SK-N-SH (cell line): Measurements from ENCODE around the gene MAPK13. TPM values are rescaled to one million over a fixed set of nuclear protein-coding genes. Genes with fewer than 3 reads are reported as not detected.

Source experiments
- CTCF ChIA-PET: fragments of 300-600, 350-600 bp; formaldehyde crosslinking; extraction: SDS; loops from one replicate; lab custom pipeline; 2021; lab: Yijun Ruan, JAX
- POLR2A ChIA-PET: fragments of 350-600 bp; sonication (Branson Sonifier 250); formaldehyde crosslinking; extraction: SDS; loops from one replicate; lab custom pipeline; 2020; ENCODE audit warnings: antibody characterized with exemption, inconsistent platforms; lab: Yijun Ruan, JAX
- DNase-seq: peaks from one replicate; pipeline ENCODE4 v3.0.0; 2012
- H2AFZ ChIP-seq: fragments of 200-600 bp; sonication (generic); 2 replicates; pipeline ENCODE4 v1.8.1; 2016; ENCODE audit warnings: antibody characterized with exemption, mild to moderate bottlenecking, low read depth
- H3F3A ChIP-seq: fragments of 200-600 bp; sonication (generic); replicated peaks from 2 replicates; pipeline ENCODE3; 2016; ENCODE audit warnings: antibody characterized with exemption, mild to moderate bottlenecking; ENCODE audit not compliant: insufficient read depth
- H3K27ac ChIP-seq, 2 experiments: fragments of 200-500 bp in 1 of 2; fragments of 200-600 bp in 1 of 2; sonication (Bioruptor generic) in 1 of 2; sonication (generic), shearing (Covaris generic) in 1 of 2; 2 replicates each; pipeline versions ENCODE4 v1.5.1 to v1.6.1; 2014 to 2016; ENCODE audit warnings: low read depth in 2 of 2, inconsistent platforms in 1 of 2, low read length in 1 of 2, mild to moderate bottlenecking in 1 of 2, mixed read lengths in 1 of 2
- H3K27me3 ChIP-seq: fragments of 200-600 bp; sonication (generic), shearing (Covaris generic); 2 replicates; pipeline ENCODE4 v1.6.1; 2016; ENCODE audit warnings: mixed run types; ENCODE audit not compliant: insufficient read depth
- H3K36me3 ChIP-seq, 2 experiments: fragments of 200-500 bp in 1 of 2; fragments of 200-600 bp in 1 of 2; sonication (Bioruptor generic) in 1 of 2; sonication (generic) in 1 of 2; replicated peaks in 1 of 2; 2 replicates each; pipeline versions ENCODE3 to v1.5.1; 2014 to 2016; ENCODE audit warnings: low read length in 1 of 2, mild to moderate bottlenecking in 1 of 2; ENCODE audit not compliant: insufficient read depth in 2 of 2, control insufficient read depth in 1 of 2
- H3K4me1 ChIP-seq, 2 experiments: fragments of 200-500 bp in 1 of 2; fragments of 200-600 bp in 1 of 2; sonication (Bioruptor generic) in 1 of 2; sonication (generic), shearing (Covaris generic) in 1 of 2; 2 replicates each; pipeline versions ENCODE4 v1.5.1 to v1.6.1; 2014 to 2016; ENCODE audit warnings: low read depth in 1 of 2, low read length in 1 of 2, mixed run types in 1 of 2; ENCODE audit not compliant: insufficient read depth in 2 of 2, control insufficient read depth in 1 of 2
- H3K4me2 ChIP-seq: fragments of 200-600 bp; sonication (generic), shearing (Covaris generic); 2 replicates; pipeline ENCODE4 v1.6.1; 2017; ENCODE audit warnings: mixed run types
- H3K4me3 ChIP-seq, 2 experiments: fragments of 200-500 bp in 1 of 2; fragments of 200-600 bp in 1 of 2; sonication (Bioruptor generic) in 1 of 2; sonication (generic), shearing (Covaris generic) in 1 of 2; 2 replicates each; pipeline versions ENCODE4 v1.5.1 to v1.8.1; 2014 to 2016; ENCODE audit warnings: low read depth in 2 of 2, inconsistent platforms in 1 of 2, low read length in 1 of 2, mild to moderate bottlenecking in 1 of 2, mixed read lengths in 1 of 2, moderate library complexity in 1 of 2
- H3K79me2 ChIP-seq: fragments of 200-600 bp; sonication (generic); 2 replicates; pipeline ENCODE4 v1.8.1; 2017; ENCODE audit warnings: mild to moderate bottlenecking; ENCODE audit not compliant: insufficient read depth
- H3K9ac ChIP-seq: fragments of 200-600 bp; sonication (generic); 2 replicates; pipeline ENCODE4 v1.6.1; 2017; ENCODE audit warnings: mixed run types
- H3K9me2 ChIP-seq: fragments of 200-600 bp; sonication (generic); 2 replicates; pipeline ENCODE4 v1.6.1; 2017; ENCODE audit warnings: mixed run types
- H3K9me3 ChIP-seq: fragments of 200-600 bp; sonication (generic); 2 replicates; pipeline ENCODE4 v1.6.1; 2017; ENCODE audit warnings: mixed run types, mild to moderate bottlenecking, moderate library complexity
- H4K20me1 ChIP-seq: fragments of 200-600 bp; sonication (generic); 2 replicates; pipeline ENCODE4 v1.6.1; 2017; ENCODE audit warnings: mild to moderate bottlenecking, mixed run types; ENCODE audit not compliant: insufficient read depth
- CHD2 ChIP-seq: fragments of 150-350 bp; IDR thresholded peaks from 2 replicates; pipeline ENCODE4 v1.6.1; 2018; ENCODE audit warnings: low read length; ENCODE audit not compliant: partially characterized antibody
- ELF1 ChIP-seq: IDR thresholded peaks from 2 replicates; pipeline ENCODE4 v1.4.0; 2012
- EP300 ChIP-seq, 2 experiments: IDR thresholded peaks; 2 replicates each; pipeline versions ENCODE4 v1.4.0 to v1.6.1; 2012; ENCODE audit warnings: borderline replicate concordance in 1 of 2, low read depth in 1 of 2, low read length in 1 of 2
- FOXJ3 ChIP-seq: sonication (generic); formaldehyde crosslinking; IDR thresholded peaks from 2 replicates; pipeline ENCODE4 v1.5.1; 2020; ENCODE audit warnings: mild to moderate bottlenecking, missing genetic modification reagents
- FOXM1 ChIP-seq: IDR thresholded peaks from 2 replicates; pipeline ENCODE4 v1.4.0; 2012; ENCODE audit warnings: low read depth, mild to moderate bottlenecking
- GATA2 ChIP-seq: sonication (generic); formaldehyde crosslinking; IDR thresholded peaks from 2 replicates; pipeline ENCODE4 v1.5.0; 2020; ENCODE audit warnings: mild to moderate bottlenecking, missing genetic modification reagents
- JUND ChIP-seq: IDR thresholded peaks from 2 replicates; pipeline ENCODE4 v1.4.0; 2012
- MEF2A ChIP-seq: IDR thresholded peaks from 2 replicates; pipeline ENCODE4 v1.4.0; 2012; ENCODE audit warnings: low read depth, borderline replicate concordance
- MXI1 ChIP-seq: IDR thresholded peaks from 2 replicates; pipeline ENCODE4 v1.6.1; 2012; ENCODE audit warnings: mild to moderate bottlenecking, low read depth, low read length, improper control_type of control experiment
- NFIC ChIP-seq: IDR thresholded peaks from 2 replicates; pipeline ENCODE4 v1.4.0; 2012; ENCODE audit warnings: borderline replicate concordance
- POLR2AphosphoS5 ChIP-seq: IDR thresholded peaks from 2 replicates; pipeline ENCODE4 v1.6.1; 2012; ENCODE audit warnings: low read depth, low read length
- RXRA ChIP-seq: IDR thresholded peaks from 2 replicates; pipeline ENCODE4 v1.4.0; 2012; ENCODE audit warnings: low read depth, mild to moderate bottlenecking, borderline replicate concordance
- SMC3 ChIP-seq: IDR thresholded peaks from 2 replicates; pipeline ENCODE4 v1.6.1; 2012; ENCODE audit warnings: low read depth, low read length, improper control_type of control experiment
- TAF1 ChIP-seq: IDR thresholded peaks from 2 replicates; pipeline ENCODE4 v1.6.1; 2012; ENCODE audit warnings: low read depth, mild to moderate bottlenecking, low read length, moderate library complexity, borderline replicate concordance
- TEAD4 ChIP-seq: IDR thresholded peaks from 2 replicates; pipeline ENCODE4 v1.4.0; 2012; ENCODE audit warnings: mild to moderate bottlenecking, borderline replicate concordance; ENCODE audit not compliant: insufficient read depth
- YY1 ChIP-seq: IDR thresholded peaks from 2 replicates; pipeline ENCODE4 v1.4.0; 2012; ENCODE audit warnings: low read depth, mild to moderate bottlenecking
- WGBS: methylation state at CpG from one replicate; pipeline ENCODE4 v1.1.6; 2017; ENCODE audit warnings: low lambda C conversion rate; 5-methylcytosine and 5-hydroxymethylcytosine counted together
- polyA plus RNA-seq, 3 experiments: library from polyadenylated mRNA; depleted of rRNA; stranded (reverse); fragments of >200 nt; gene quantifications; 2 replicates each; pipeline ENCODE4 v1.2.3, GENCODE V29; 2012
- TF ChIP-seq, protein P1 (sequence below): IDR thresholded peaks from 2 replicates; pipeline ENCODE4 v1.4.0; 2012; ENCODE audit warnings: low read depth, borderline replicate concordance
- TF ChIP-seq, protein P2 (sequence below): fragments of 150-350 bp; IDR thresholded peaks from 2 replicates; pipeline ENCODE4 v1.6.1; 2017; ENCODE audit warnings: antibody characterized with exemption, low read length, low read depth, borderline replicate concordance
- TF ChIP-seq, protein P3 (sequence below): IDR thresholded peaks from 2 replicates; pipeline ENCODE4 v1.4.0; 2012; ENCODE audit warnings: low read depth
- TF ChIP-seq, protein P4 (sequence below): fragments of 200-600 bp; sonication (generic); IDR thresholded peaks from 2 replicates; pipeline ENCODE4 v1.6.1; 2017; ENCODE audit warnings: antibody characterized with exemption, mild to moderate bottlenecking, moderate library complexity
- TF ChIP-seq, protein P5 (sequence below): IDR thresholded peaks from 2 replicates; pipeline ENCODE4 v1.4.0; 2012; ENCODE audit warnings: low read depth, borderline replicate concordance

The MAPK13 gene
- polyA plus RNA-seq, 1 of the 3 experiments (the other 2 are of a cell fraction) = 2.3 TPM

DNA sequence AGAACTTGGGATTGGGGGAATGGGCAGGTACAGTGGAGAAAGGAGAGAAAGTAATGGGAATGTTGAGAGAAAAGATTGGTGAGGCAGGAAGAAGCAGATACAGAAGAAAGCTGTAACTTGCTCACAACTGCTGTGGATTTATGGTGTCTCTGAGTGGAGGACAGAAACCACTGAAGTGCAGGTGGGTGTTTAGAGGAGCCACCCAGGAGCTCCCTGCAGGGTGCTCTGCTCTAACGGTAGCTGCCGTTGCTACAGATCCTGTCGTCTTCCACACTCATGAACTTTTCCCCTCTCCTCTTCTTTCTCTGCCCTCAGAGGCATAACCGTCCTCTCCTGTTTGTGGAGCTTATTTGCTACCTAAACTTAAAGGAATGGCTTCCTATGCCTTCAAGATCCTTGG, 27.5 kb upstream of the MAPK13 start:
- POLR2A ChIA-PET = no interaction called here
- CTCF ChIA-PET = interaction anchor here (1.6 to 3.7 kb wide), 2 partner anchors 8 to 76 kb away, joined by 3 to 32 read pairs; no protein-coding TSS in a partner anchor

DNA sequence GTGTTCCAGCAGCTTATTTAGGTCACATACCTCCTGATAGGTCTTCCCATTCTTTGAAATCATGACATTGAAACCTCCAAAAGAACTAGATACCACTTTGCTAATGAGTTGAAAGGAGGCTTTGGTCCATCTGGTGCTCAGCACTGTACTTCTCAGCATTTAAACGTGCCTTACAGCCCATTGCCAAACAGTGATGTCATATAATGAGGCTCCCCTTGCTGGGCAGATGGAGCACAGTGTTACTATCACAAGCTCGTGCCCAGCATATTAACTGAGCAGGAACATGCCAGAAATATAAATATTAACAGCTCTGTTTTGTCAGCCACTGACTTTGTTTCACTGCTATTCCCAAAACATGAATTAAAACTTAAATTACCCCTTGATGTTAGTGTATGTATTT, 25.5 kb upstream of the MAPK13 start:
- H3K9me2 ChIP-seq = no peaks in the 10 kb centered on the region
- no peak overlapping the region for H2AFZ ChIP-seq
- no peak overlapping the region for H3K9ac ChIP-seq
- no peak overlapping the region for H3K4me2 ChIP-seq
- H3K79me2 ChIP-seq = no peaks in the 10 kb centered on the region
- ChIA-PET POLR2A (interaction anchor here (0.6 to 0.8 kb wide), 2 partner anchors 51 to 77 kb away, joined by 3 to 5 read pairs; partner anchors contain the start of gene MAPK14), CTCF (interaction anchor here (0.6 to 3.7 kb wide), 3 partner anchors 10 to 265 kb away, joined by 3 to 32 read pairs (median 3); no protein-coding TSS in a partner anchor)
- peak overlapping the region in 1 of 2 experiments; percentile 43; a peak in 1 of 4 replicates for H3K27ac ChIP-seq
- H3K4me1 ChIP-seq = peaks cover 0 to 11% of the 10 kb centered on the region in 2 experiments; a peak in 2 of 4 replicates
- no peaks in the 10 kb centered on the region for H3F3A ChIP-seq
- H3K9me3 ChIP-seq = no peaks in the 10 kb centered on the region
- H3K4me3 ChIP-seq = no peak overlapping the region
- peaks cover 33 to 59% of the 10 kb centered on the region in 2 experiments for H3K36me3 ChIP-seq
- DNase-seq = no peak
- no peaks in the 10 kb centered on the region for H3K27me3 ChIP-seq
- WGBS = 50% methylated on average over 2 of the region's 2 CpGs
- no peaks in the 10 kb centered on the region for H4K20me1 ChIP-seq
- no peak for TF ChIP-seq CHD2
- TF ChIP-seq RXRA = no peak
- TF ChIP-seq GATA2 (CRISPR knock-in tag) = no peak
- TF ChIP-seq, protein P1, sequence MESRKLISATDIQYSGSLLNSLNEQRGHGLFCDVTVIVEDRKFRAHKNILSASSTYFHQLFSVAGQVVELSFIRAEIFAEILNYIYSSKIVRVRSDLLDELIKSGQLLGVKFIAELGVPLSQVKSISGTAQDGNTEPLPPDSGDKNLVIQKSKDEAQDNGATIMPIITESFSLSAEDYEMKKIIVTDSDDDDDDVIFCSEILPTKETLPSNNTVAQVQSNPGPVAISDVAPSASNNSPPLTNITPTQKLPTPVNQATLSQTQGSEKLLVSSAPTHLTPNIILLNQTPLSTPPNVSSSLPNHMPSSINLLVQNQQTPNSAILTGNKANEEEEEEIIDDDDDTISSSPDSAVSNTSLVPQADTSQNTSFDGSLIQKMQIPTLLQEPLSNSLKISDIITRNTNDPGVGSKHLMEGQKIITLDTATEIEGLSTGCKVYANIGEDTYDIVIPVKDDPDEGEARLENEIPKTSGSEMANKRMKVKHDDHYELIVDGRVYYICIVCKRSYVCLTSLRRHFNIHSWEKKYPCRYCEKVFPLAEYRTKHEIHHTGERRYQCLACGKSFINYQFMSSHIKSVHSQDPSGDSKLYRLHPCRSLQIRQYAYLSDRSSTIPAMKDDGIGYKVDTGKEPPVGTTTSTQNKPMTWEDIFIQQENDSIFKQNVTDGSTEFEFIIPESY = no peak
- TF ChIP-seq NFIC = no peak
- no peak for TF ChIP-seq FOXM1
- no peak for TF ChIP-seq POLR2AphosphoS5
- TF ChIP-seq, protein P2, sequence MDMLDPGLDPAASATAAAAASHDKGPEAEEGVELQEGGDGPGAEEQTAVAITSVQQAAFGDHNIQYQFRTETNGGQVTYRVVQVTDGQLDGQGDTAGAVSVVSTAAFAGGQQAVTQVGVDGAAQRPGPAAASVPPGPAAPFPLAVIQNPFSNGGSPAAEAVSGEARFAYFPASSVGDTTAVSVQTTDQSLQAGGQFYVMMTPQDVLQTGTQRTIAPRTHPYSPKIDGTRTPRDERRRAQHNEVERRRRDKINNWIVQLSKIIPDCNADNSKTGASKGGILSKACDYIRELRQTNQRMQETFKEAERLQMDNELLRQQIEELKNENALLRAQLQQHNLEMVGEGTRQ = no peak
- TF ChIP-seq, protein P3, sequence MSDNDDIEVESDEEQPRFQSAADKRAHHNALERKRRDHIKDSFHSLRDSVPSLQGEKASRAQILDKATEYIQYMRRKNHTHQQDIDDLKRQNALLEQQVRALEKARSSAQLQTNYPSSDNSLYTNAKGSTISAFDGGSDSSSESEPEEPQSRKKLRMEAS = no peak
- TF ChIP-seq TEAD4 = no peak
- no peak for TF ChIP-seq YY1
- no peak for TF ChIP-seq SMC3
- TF ChIP-seq MXI1 = no peak
- TF ChIP-seq TAF1 = no peak
- TF ChIP-seq, protein P4, sequence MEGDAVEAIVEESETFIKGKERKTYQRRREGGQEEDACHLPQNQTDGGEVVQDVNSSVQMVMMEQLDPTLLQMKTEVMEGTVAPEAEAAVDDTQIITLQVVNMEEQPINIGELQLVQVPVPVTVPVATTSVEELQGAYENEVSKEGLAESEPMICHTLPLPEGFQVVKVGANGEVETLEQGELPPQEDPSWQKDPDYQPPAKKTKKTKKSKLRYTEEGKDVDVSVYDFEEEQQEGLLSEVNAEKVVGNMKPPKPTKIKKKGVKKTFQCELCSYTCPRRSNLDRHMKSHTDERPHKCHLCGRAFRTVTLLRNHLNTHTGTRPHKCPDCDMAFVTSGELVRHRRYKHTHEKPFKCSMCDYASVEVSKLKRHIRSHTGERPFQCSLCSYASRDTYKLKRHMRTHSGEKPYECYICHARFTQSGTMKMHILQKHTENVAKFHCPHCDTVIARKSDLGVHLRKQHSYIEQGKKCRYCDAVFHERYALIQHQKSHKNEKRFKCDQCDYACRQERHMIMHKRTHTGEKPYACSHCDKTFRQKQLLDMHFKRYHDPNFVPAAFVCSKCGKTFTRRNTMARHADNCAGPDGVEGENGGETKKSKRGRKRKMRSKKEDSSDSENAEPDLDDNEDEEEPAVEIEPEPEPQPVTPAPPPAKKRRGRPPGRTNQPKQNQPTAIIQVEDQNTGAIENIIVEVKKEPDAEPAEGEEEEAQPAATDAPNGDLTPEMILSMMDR = no peak

More for the DNA sequence above, 27.5 kb upstream of the MAPK13 start:
- H2AFZ ChIP-seq = no peak overlapping the region
- no peak overlapping the region for H3K9ac ChIP-seq
- H3F3A ChIP-seq = no peaks in the 10 kb centered on the region
- no peak for DNase-seq
- TF ChIP-seq JUND = no peak
- TF ChIP-seq, protein P2 = no peak
- TF ChIP-seq TEAD4 = no peak
- TF ChIP-seq, protein P5, sequence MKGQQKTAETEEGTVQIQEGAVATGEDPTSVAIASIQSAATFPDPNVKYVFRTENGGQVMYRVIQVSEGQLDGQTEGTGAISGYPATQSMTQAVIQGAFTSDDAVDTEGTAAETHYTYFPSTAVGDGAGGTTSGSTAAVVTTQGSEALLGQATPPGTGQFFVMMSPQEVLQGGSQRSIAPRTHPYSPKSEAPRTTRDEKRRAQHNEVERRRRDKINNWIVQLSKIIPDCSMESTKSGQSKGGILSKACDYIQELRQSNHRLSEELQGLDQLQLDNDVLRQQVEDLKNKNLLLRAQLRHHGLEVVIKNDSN = no peak
- TF ChIP-seq GATA2 (CRISPR knock-in tag) = no peak
- no peak for TF ChIP-seq ELF1
- no peak for TF ChIP-seq MEF2A
- TF ChIP-seq TAF1 = no peak
- TF ChIP-seq EP300 (IDR thresholded peaks at IDR 0.05; ENCODE audit: borderline replicate concordance in 1 of 2, low read depth in 1 of 2, low read length in 1 of 2) = no peak
- no peak for TF ChIP-seq POLR2AphosphoS5
- TF ChIP-seq SMC3 = no peak
- TF ChIP-seq FOXJ3 (CRISPR knock-in tag) = no peak
- H3K4me1 ChIP-seq = peaks cover 0 to 23% of the 10 kb centered on the region in 2 experiments; a peak in 2 of 4 replicates
- H3K4me2 ChIP-seq = no peak overlapping the region
- H3K27me3 ChIP-seq = no peaks in the 10 kb centered on the region
- H3K79me2 ChIP-seq = no peaks in the 10 kb centered on the region
- H3K36me3 ChIP-seq = peaks cover 30 to 39% of the 10 kb centered on the region in 2 experiments
- H3K4me3 ChIP-seq = no peak overlapping the region
- H4K20me1 ChIP-seq = no peaks in the 10 kb centered on the region
- H3K9me2 ChIP-seq = no peaks in the 10 kb centered on the region
- H3K9me3 ChIP-seq = no peaks in the 10 kb centered on the region
- no peak overlapping the region for H3K27ac ChIP-seq
- WGBS = 75% methylated on average over 4 of the region's 4 CpGs
